OCI-LY1 (cell line): ENCODE measurements around the gene RPL22.

Experiments
- H2AFZ ChIP-seq: fragments of 200-600 bp; sonication (generic), shearing (Covaris generic); 2 replicates; pipeline ENCODE4 v1.6.0; 2014; ENCODE audit warnings: antibody characterized with exemption, mild to moderate bottlenecking, low read length
- H3F3A ChIP-seq: fragments of 200-600 bp; sonication (generic), shearing (Covaris generic); 2 replicates; pipeline ENCODE4 v1.6.0; 2014; ENCODE audit warnings: mild to moderate bottlenecking, antibody characterized with exemption, low read length, moderate library complexity; ENCODE audit not compliant: insufficient read depth
- H3K27ac ChIP-seq: fragments of 200-600 bp; sonication (generic); 2 replicates; pipeline ENCODE4 v1.5.1; 2014; ENCODE audit warnings: low read length, mixed run types, mild to moderate bottlenecking, low read depth; ENCODE audit not compliant: poor library complexity, severe bottlenecking
- H3K27me3 ChIP-seq: fragments of 200-600 bp; sonication (generic); 2 replicates; pipeline ENCODE4 v1.6.0; 2014; ENCODE audit warnings: antibody characterized with exemption, mild to moderate bottlenecking, low read length, moderate library complexity; ENCODE audit not compliant: insufficient read depth
- H3K36me3 ChIP-seq: fragments of 200-600 bp; sonication (generic); 2 replicates; pipeline ENCODE4 v1.6.1; 2014; ENCODE audit warnings: mild to moderate bottlenecking, antibody characterized with exemption, low read length, moderate library complexity, mixed read lengths; ENCODE audit not compliant: insufficient read depth
- H3K4me1 ChIP-seq: fragments of 200-600 bp; sonication (generic); 2 replicates; pipeline ENCODE4 v1.5.1; 2014; ENCODE audit warnings: mild to moderate bottlenecking, low read length, moderate library complexity; ENCODE audit not compliant: insufficient read depth, severe bottlenecking
- H3K4me2 ChIP-seq: fragments of 200-600 bp; sonication (generic), shearing (Covaris generic); 2 replicates; pipeline ENCODE4 v1.6.1; 2014; ENCODE audit warnings: low read length
- H3K4me3 ChIP-seq: fragments of 200-600 bp; sonication (generic); 2 replicates; pipeline ENCODE4 v1.5.1; 2014; ENCODE audit warnings: low read length, low read depth, mild to moderate bottlenecking, mixed read lengths; ENCODE audit not compliant: poor library complexity, severe bottlenecking
- H3K79me2 ChIP-seq: fragments of 200-600 bp; shearing (Covaris generic); 2 replicates; pipeline ENCODE4 v1.6.1; 2016; ENCODE audit warnings: mixed run types, low read length, mixed read lengths; ENCODE audit not compliant: insufficient read depth
- H3K9ac ChIP-seq: fragments of 200-600 bp; sonication (generic), shearing (Covaris generic); 2 replicates; pipeline ENCODE4 v1.6.1; 2014; ENCODE audit warnings: mild to moderate bottlenecking, low read length, mixed read lengths
- H3K9me2 ChIP-seq: fragments of 200-600 bp; sonication (generic), shearing (Covaris generic); 2 replicates; pipeline ENCODE4 v1.6.1; 2014; ENCODE audit warnings: low read depth, mild to moderate bottlenecking, low read length, mixed read lengths
- H3K9me3 ChIP-seq: fragments of 200-600 bp; shearing (Covaris generic); 2 replicates; pipeline ENCODE4 v1.6.1; 2014; ENCODE audit warnings: low read length, mixed read lengths
- H4K20me1 ChIP-seq: fragments of 200-600 bp; sonication (generic), shearing (Covaris generic); 2 replicates; pipeline ENCODE4 v1.6.0; 2016; ENCODE audit warnings: mild to moderate bottlenecking, low read length; ENCODE audit not compliant: insufficient read depth
- CTCF ChIP-seq: fragments of 200-600 bp; sonication (generic), shearing (Covaris generic); IDR thresholded peaks from 2 replicates; pipeline ENCODE4 v1.5.1; 2017; ENCODE audit warnings: mild to moderate bottlenecking, antibody characterized with exemption, low read length, moderate library complexity, mixed read lengths
- EZH2 ChIP-seq: fragments of 200-600 bp; sonication (generic), shearing (Covaris generic); IDR thresholded peaks from 2 replicates; pipeline ENCODE4 v1.8.0; 2017; ENCODE audit warnings: borderline replicate concordance, mixed run types, mild to moderate bottlenecking, antibody characterized with exemption, low read length, moderate library complexity, mixed read lengths

The RPL22 gene

GRCh38 chr1:6234502-6235295, 35.3 kb upstream of the RPL22 start:
- Histone ChIP-seq H3F3A (no peaks in the 10 kb centered on the region), H3K27me3 (no peaks in the 10 kb centered on the region), H3K9me2 (no peaks in the 10 kb centered on the region), H3K4me1 (peaks cover 15% of the 10 kb centered on the region), H3K27ac (peak overlapping the region; percentile 17), H3K9me3 (no peaks in the 10 kb centered on the region), H4K20me1 (no peaks in the 10 kb centered on the region), H3K9ac (peak overlapping the region; percentile 75), H3K36me3 (peaks cover 45% of the 10 kb centered on the region), H2AFZ (no peak overlapping the region), H3K4me3 (peak overlapping the region; percentile 69), H3K4me2 (peak overlapping the region; percentile 84), H3K79me2 (peaks cover 14% of the 10 kb centered on the region; the same call in 1 of the 2 replicates)
- TF ChIP-seq CTCF (no peak), EZH2 (no peak)

- no peaks in the 10 kb centered on the region for H3K9me2 ChIP-seq
- TF ChIP-seq EZH2, result no peak
- TF ChIP-seq CTCF, result no peak
- H3K9ac ChIP-seq, result peak overlapping the region; percentile 31; the same call in 1 of the 2 replicates
- H3K9me3 ChIP-seq, result no peaks in the 10 kb centered on the region
- H3K36me3 ChIP-seq, result peaks cover 56% of the 10 kb centered on the region
- no peaks in the 10 kb centered on the region for H3K27me3 ChIP-seq
- H3K79me2 ChIP-seq, result peaks cover 14% of the 10 kb centered on the region; the same call in 1 of the 2 replicates
- H4K20me1 ChIP-seq, result no peaks in the 10 kb centered on the region
- H2AFZ ChIP-seq, result no peak overlapping the region
- no peak overlapping the region for H3K4me3 ChIP-seq
- H3F3A ChIP-seq, result no peaks in the 10 kb centered on the region
- no peak overlapping the region for H3K4me2 ChIP-seq
- H3K27ac ChIP-seq, result no peak overlapping the region
- H3K4me1 ChIP-seq, result peaks cover 15% of the 10 kb centered on the region
Measured at GRCh38 chr1:6233376-6233775, 34.0 kb upstream of the RPL22 start.

- H3K4me3 ChIP-seq, result no peak overlapping the region
- H3K9me3 ChIP-seq, result no peaks in the 10 kb centered on the region
- no peak overlapping the region for H2AFZ ChIP-seq
- peaks cover 89% of the 10 kb centered on the region for H3K36me3 ChIP-seq
- no peaks in the 10 kb centered on the region for H3K9me2 ChIP-seq
- H3K27me3 ChIP-seq, result no peaks in the 10 kb centered on the region
- TF ChIP-seq CTCF (no peak), EZH2 (no peak)
- H3K4me2 ChIP-seq, result no peak overlapping the region
- no peaks in the 10 kb centered on the region for H3K79me2 ChIP-seq
- H4K20me1 ChIP-seq, result no peaks in the 10 kb centered on the region
- H3F3A ChIP-seq, result no peaks in the 10 kb centered on the region
- no peak overlapping the region for H3K9ac ChIP-seq
- H3K27ac ChIP-seq, result no peak overlapping the region
- no peaks in the 10 kb centered on the region for H3K4me1 ChIP-seq
Measured at GRCh38 chr1:6225651-6226050, 26.3 kb upstream of the RPL22 start.
